Stimulated activated CD4-positive, alpha-beta T cell treated with anti-CD3 and anti-CD28 coated beads, TNF-alpha, amount 100 ng/mL, for 1 hour (primary cell): ENCODE data around the gene SETD1B.

Source experiments
- DNase-seq, 3 donors: peaks; one replicate each; pipeline ENCODE4 v3.0.0-alpha.2; 2020; ENCODE audit warnings: low read depth in 3 of 3, low spot score in 1 of 3

The SETD1B gene

GRCh38 chr12:121807642-121808347 lies 4.0 kb downstream of the SETD1B start:
- DNase-seq = no peak

GRCh38 chr12:121808623-121809022 lies 4.8 kb downstream of the SETD1B start:
- no peak for DNase-seq

GRCh38 chr12:121809712-121810116 lies 5.9 kb downstream of the SETD1B start:
- no peak for DNase-seq

GRCh38 chr12:121810234-121810817 lies 6.5 kb downstream of the SETD1B start:
- DNase-seq = no peak

GRCh38 chr12:121810833-121811433 lies 7.1 kb downstream of the SETD1B start:
- DNase-seq = no peak

GRCh38 chr12:121811434-121812319 lies 7.9 kb downstream of the SETD1B start:
- DNase-seq = peak in 2 of 3 donors; percentile 46 to 64

GRCh38 chr12:121812320-121812871 lies 8.6 kb downstream of the SETD1B start:
- no peak for DNase-seq

- no peak for DNase-seq
Measured at GRCh38 chr12:121812921-121813896, 9.4 kb downstream of the SETD1B start.

- DNase-seq = no peak
Measured at GRCh38 chr12:121813951-121814350, 10.1 kb downstream of the SETD1B start.

- DNase-seq = no peak
Measured at GRCh38 chr12:121814429-121815119, 10.8 kb downstream of the SETD1B start.

- no peak for DNase-seq
Measured at GRCh38 chr12:121815263-121815662, 11.5 kb downstream of the SETD1B start.

GRCh38 chr12:121816925-121817647 lies 13.3 kb downstream of the SETD1B start:
- DNase-seq = no peak

GRCh38 chr12:121817648-121818043 lies 13.8 kb downstream of the SETD1B start:
- no peak for DNase-seq

GRCh38 chr12:121819212-121819949 lies 15.6 kb downstream of the SETD1B start:
- DNase-seq = no peak

GRCh38 chr12:121820056-121820455 lies 16.2 kb downstream of the SETD1B start:
- DNase-seq = no peak

- DNase-seq = no peak
Measured at GRCh38 chr12:121822393-121823100, 18.7 kb downstream of the SETD1B start.

GRCh38 chr12:121823101-121823726 lies 19.4 kb downstream of the SETD1B start:
- DNase-seq = no peak
